T-cell (primary cell): ENCODE results near the gene HSPB3. TPM values are rescaled to one million over a fixed set of nuclear protein-coding genes. Genes with fewer than 3 reads are reported as not detected.
"Not testable (repeated sequence)": the region's sequence is repeated elsewhere in the genome, so short reads cannot be mapped to it uniquely, and the experiment has no call there.

Experiments used
- ATAC-seq, 4 experiments: fragments of 200-7000 bp in 3 of 4; fragments of 150-1000 bp in 1 of 4; cut with Tn5 transposase; replicated peaks in 1 of 4; 1 replicate in 3 of 4; 2 replicates in 1 of 4; pipeline ENCODE4 v1.10.0; 2021; ENCODE audit warnings: moderate library complexity in 3 of 4, mild to moderate bottlenecking in 2 of 4, moderate number of reproducible peaks in 1 of 4
- CTCF ChIA-PET, 2 donors: fragments of 300-600 bp; sonication (Branson Sonifier 250); formaldehyde crosslinking; loops; one replicate each; lab custom pipeline; 2022; ENCODE audit warnings: antibody characterized with exemption in 2 of 2; lab: Charles Lee
- POLR2A ChIA-PET, 2 donors: fragments of 300-600 bp; sonication (Branson Sonifier 250); formaldehyde crosslinking; loops; one replicate each; lab custom pipeline; 2022; ENCODE audit warnings: antibody characterized with exemption in 2 of 2; lab: Charles Lee
- DNase-seq, 35 experiments: peaks; one replicate each; pipeline versions ENCODE4 v3.0.0 to v3.0.0-alpha.2; 2013 to 2023
- H3K27ac ChIP-seq: one replicate; pipeline ENCODE4 v1.5.1; 2013; ENCODE audit warnings: low read length
- H3K27me3 ChIP-seq, 2 experiments: replicated peaks in 1 of 2; 1 replicate in 1 of 2; 2 replicates in 1 of 2; pipeline versions ENCODE4 v1.6.1 to v1.7.0; 2013; ENCODE audit warnings: low read length in 1 of 2, mixed read lengths in 1 of 2; ENCODE audit not compliant: control insufficient read depth in 2 of 2, insufficient read depth in 2 of 2; ENCODE audit errors: extremely low read depth in 1 of 2
- H3K36me3 ChIP-seq, 2 donors: 1 replicate in 1 of 2; 2 replicates in 1 of 2; pipeline versions ENCODE4 v1.6.1 to v1.7.0; 2013; ENCODE audit warnings: low read length in 1 of 2; ENCODE audit not compliant: control insufficient read depth in 2 of 2, insufficient read depth in 1 of 2; ENCODE audit errors: extremely low read depth in 1 of 2
- H3K4me1 ChIP-seq, 2 experiments: 1 replicate in 1 of 2; 2 replicates in 1 of 2; pipeline versions ENCODE4 v1.6.1 to v1.7.0; 2013; ENCODE audit warnings: low read length in 2 of 2, mixed read lengths in 1 of 2; ENCODE audit not compliant: insufficient read depth in 2 of 2, control insufficient read depth in 1 of 2; ENCODE audit errors: extremely low read depth in 1 of 2
- H3K4me3 ChIP-seq, 2 donors: 1 replicate in 1 of 2; 2 replicates in 1 of 2; pipeline versions ENCODE4 v1.5.1 to v1.7.0; 2013; ENCODE audit warnings: mild to moderate bottlenecking in 2 of 2, low read length in 1 of 2, moderate library complexity in 1 of 2; ENCODE audit not compliant: control insufficient read depth in 1 of 2; ENCODE audit errors: extremely low read depth in 1 of 2
- H3K9me3 ChIP-seq: 2 replicates; pipeline ENCODE4 v1.7.0; 2013
- H3K27ac Mint-ChIP-seq, 2 donors: one replicate each; pipeline ENCODE4 v1.8.0; 2020 to 2021; ENCODE audit warnings: mild to moderate bottlenecking in 2 of 2, mixed read lengths in 2 of 2
- H3K27me3 Mint-ChIP-seq, 2 donors: one replicate each; pipeline ENCODE4 v1.8.0; 2021 to 2022; ENCODE audit warnings: mixed read lengths in 2 of 2
- H3K36me3 Mint-ChIP-seq: one replicate; pipeline ENCODE4 v1.8.0; 2021; ENCODE audit warnings: mixed read lengths
- H3K4me1 Mint-ChIP-seq, 3 donors: one replicate each; pipeline ENCODE4 v1.8.0; 2020 to 2022; ENCODE audit warnings: mixed read lengths in 3 of 3, mild to moderate bottlenecking in 1 of 3
- H3K4me3 Mint-ChIP-seq, 3 donors: one replicate each; pipeline ENCODE4 v1.8.0; 2020 to 2022; ENCODE audit warnings: mild to moderate bottlenecking in 3 of 3, mixed read lengths in 3 of 3, moderate library complexity in 3 of 3
- H3K9me3 Mint-ChIP-seq, 3 donors: one replicate each; pipeline ENCODE4 v1.8.0; 2020 to 2022; ENCODE audit warnings: mixed read lengths in 3 of 3
- WGBS: methylation state at CpG from one replicate; pipeline ENCODE4 v1.1.5; 2013; ENCODE audit warnings: missing lambda C conversion rate; ENCODE audit not compliant: insufficient coverage; 5-methylcytosine and 5-hydroxymethylcytosine counted together
- total RNA-seq, 35 experiments: library from RNA in 6 of 35; stranded (reverse) in 6 of 35; fragments of 120-200 nt in 1 of 35; gene quantifications; one replicate each; pipeline versions ENCODE4 v1.2.1 to v1.2.4 and lab custom pipeline; 2013 to 2026

HSPB3 gene
- total RNA-seq, 5 donors from 2014 or later (not counting 1 experiment from before 2014, with no cell fraction given): not detected

DNA sequence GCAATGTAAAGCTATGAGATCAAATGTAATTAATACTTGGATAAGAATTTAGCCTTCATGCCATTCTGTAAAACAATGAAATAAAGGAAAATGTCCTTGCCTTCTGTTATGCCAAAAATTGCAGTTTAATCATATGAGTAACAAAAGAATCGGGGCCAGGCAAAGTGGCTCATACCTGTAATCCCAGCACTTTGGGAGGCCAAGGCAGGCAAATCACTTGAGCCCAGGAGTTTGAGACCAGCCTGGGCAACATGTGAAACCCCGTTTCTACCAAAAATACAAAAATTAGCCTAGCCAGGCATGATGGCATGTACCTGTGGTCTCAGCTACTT lies 34.1 kb downstream of the HSPB3 start:
- H3K9me3 ChIP-seq, H3K4me3 Mint-ChIP-seq, H3K27me3 ChIP-seq, DNase-seq, H3K36me3 Mint-ChIP-seq, H3K36me3 ChIP-seq, H3K9me3 Mint-ChIP-seq, H3K27me3 Mint-ChIP-seq, H3K27ac Mint-ChIP-seq, ATAC-seq, H3K27ac ChIP-seq, H3K4me1 Mint-ChIP-seq, POLR2A ChIA-PET, H3K4me1 ChIP-seq, H3K4me3 ChIP-seq: not testable (repeated sequence)
- CTCF ChIA-PET: interaction anchor here (0.6 to 3.1 kb wide), 22 partner anchors 8 to 475 kb away, joined by 3 to 16 read pairs (median 4); partner anchors contain the start of gene ARL15 (in 1 of the 2)
- WGBS: no CpG with 5 or more reads among the region's 2 CpGs

DNA sequence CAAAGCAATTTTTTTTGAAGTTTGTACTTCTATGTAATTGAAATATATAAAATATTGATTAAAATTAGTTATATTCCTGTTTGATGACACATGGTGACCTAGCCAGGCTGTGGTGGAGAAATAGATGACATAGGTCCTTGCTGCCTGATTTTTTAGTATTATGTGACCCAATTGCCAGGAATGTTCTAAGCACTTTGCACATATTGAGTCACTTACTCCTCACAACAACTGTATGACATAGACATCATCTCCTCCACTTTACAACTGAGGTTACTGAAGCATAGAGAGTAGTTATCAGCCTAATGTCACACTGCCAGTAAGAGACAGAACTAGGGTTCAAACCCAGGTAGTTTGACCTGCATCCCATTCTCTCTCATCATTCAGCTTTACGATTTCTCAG lies 35.8 kb downstream of the HSPB3 start:
- H3K27me3 Mint-ChIP-seq: peaks cover 0 to 5% of the 10 kb centered on the region in 2 donors
- no peaks in the 10 kb centered on the region for H3K4me1 ChIP-seq
- H3K9me3 Mint-ChIP-seq: no peaks in the 10 kb centered on the region
- H3K4me3 Mint-ChIP-seq: no peak overlapping the region
- no peak overlapping the region for H3K27ac ChIP-seq
- no CpG with 5 or more reads among the region's 1 CpG for WGBS
- ChIA-PET POLR2A (no interaction called here), CTCF (no interaction called here)
- H3K36me3 Mint-ChIP-seq: no peaks in the 10 kb centered on the region
- peaks cover 0 to 4% (median 0%) of the 10 kb centered on the region in 3 donors for H3K4me1 Mint-ChIP-seq
- H3K9me3 ChIP-seq: no peaks in the 10 kb centered on the region
- DNase-seq: no peak
- no peak overlapping the region for H3K4me3 ChIP-seq
- H3K27ac Mint-ChIP-seq: no peak overlapping the region
- ATAC-seq: no peak
- H3K36me3 ChIP-seq: no peaks in the 10 kb centered on the region
- H3K27me3 ChIP-seq: no peaks in the 10 kb centered on the region

DNA sequence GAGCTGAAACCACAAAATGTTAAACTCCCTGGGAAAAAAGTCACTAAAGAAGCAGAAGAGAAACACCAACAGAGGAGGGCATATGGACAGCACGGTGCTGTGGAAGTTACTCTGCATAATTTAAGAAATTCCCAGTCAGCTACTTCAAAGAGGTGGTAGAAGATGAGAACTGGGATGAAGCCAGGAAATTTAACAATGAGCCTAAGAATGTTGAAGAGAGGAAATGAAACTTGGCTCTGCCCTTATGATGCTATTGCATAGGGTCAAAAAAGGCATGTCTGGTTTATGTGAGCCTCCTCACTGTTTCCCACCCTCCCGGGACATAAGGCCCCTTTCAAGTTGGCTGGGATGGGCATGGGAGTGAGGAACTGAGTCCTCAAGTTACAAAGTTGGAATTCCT lies 36.7 kb downstream of the HSPB3 start:
- DNase-seq (no peak), ATAC-seq (no peak)
- 60% methylated on average over 1 of the region's 2 CpGs for WGBS
- no peaks in the 10 kb centered on the region for H3K9me3 Mint-ChIP-seq
- H3K36me3 ChIP-seq: no peaks in the 10 kb centered on the region
- peaks cover 0 to 4% of the 10 kb centered on the region in 2 experiments for H3K27me3 ChIP-seq
- no peaks in the 10 kb centered on the region for H3K4me1 ChIP-seq
- H3K27ac ChIP-seq: no peak overlapping the region
- H3K27ac Mint-ChIP-seq: no peak overlapping the region
- H3K4me3 Mint-ChIP-seq: no peak overlapping the region
- H3K4me1 Mint-ChIP-seq: peaks cover 0 to 4% (median 0%) of the 10 kb centered on the region in 3 donors
- H3K36me3 Mint-ChIP-seq: no peaks in the 10 kb centered on the region
- H3K27me3 Mint-ChIP-seq: peaks cover 4 to 5% of the 10 kb centered on the region in 2 donors
- POLR2A ChIA-PET: no interaction called here
- CTCF ChIA-PET: interaction anchor here in 1 of 2 donors (0.6 kb wide), 2 partner anchors 1009 to 1010 kb away, joined by 3 to 4 read pairs; no protein-coding TSS in a partner anchor
- H3K4me3 ChIP-seq: no peak overlapping the region
- no peaks in the 10 kb centered on the region for H3K9me3 ChIP-seq

DNA sequence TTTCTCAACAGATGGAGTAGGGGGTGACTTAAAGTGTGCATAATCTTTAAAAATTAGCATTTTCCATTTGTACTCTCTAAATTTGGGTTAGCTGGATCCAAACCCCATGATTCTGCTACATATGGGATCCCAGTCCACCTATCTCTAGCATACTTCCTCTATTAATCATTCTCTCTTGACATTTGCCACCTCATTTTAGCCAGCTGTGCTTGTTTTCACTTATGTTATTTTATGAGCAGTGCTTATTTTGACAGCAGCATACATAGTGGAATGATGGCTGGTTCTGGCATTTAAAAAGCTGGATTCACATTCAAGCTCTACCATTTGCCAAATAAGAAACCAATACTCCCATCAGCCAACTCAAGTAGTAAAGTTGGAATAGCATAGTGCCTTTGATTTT lies 39.5 kb downstream of the HSPB3 start:
- POLR2A ChIA-PET: no interaction called here
- CTCF ChIA-PET: no interaction called here
- DNase-seq (no peak), ATAC-seq (no peak)
- Histone ChIP-seq H3K27ac (no peak overlapping the region), H3K27me3 (peaks cover 0 to 5% of the 10 kb centered on the region in 2 experiments), H3K36me3 (no peaks in the 10 kb centered on the region), H3K4me3 (no peak overlapping the region), H3K9me3 (no peaks in the 10 kb centered on the region), H3K4me1 (no peaks in the 10 kb centered on the region)
- Mint-ChIP-seq H3K4me3 (no peak overlapping the region), H3K9me3 (peaks cover 8 to 14% (median 12%) of the 10 kb centered on the region in 3 donors), H3K36me3 (no peaks in the 10 kb centered on the region), H3K27ac (no peak overlapping the region), H3K4me1 (no peaks in the 10 kb centered on the region), H3K27me3 (peaks cover 9 to 15% of the 10 kb centered on the region in 2 donors)

Other genes with a start within 250 kb of the HSPB3 start
- gene ARL15, start 145.1 kb upstream of the HSPB3 start, total RNA-seq: 10 to 100 TPM; 10.7 to 21.6 (median 11.7) TPM
- gene SNX18, start 62.1 kb downstream of the HSPB3 start, total RNA-seq: 10 to 100 TPM; 13.7 to 35.7 (median 31.1) TPM